GM12801 (cell line): ENCODE data around the gene FGGY.

Experiments
- CTCF ChIP-seq: IDR thresholded peaks from one replicate; pipeline ENCODE4 v1.5.1; 2011; ENCODE audit warnings: control low read depth; ENCODE audit not compliant: insufficient read length; ENCODE audit errors: extremely low read depth

The FGGY gene

GRCh38 chr1:59442492-59442891 is 145.6 kb downstream of the FGGY start:
- no peak for TF ChIP-seq CTCF

DNA sequence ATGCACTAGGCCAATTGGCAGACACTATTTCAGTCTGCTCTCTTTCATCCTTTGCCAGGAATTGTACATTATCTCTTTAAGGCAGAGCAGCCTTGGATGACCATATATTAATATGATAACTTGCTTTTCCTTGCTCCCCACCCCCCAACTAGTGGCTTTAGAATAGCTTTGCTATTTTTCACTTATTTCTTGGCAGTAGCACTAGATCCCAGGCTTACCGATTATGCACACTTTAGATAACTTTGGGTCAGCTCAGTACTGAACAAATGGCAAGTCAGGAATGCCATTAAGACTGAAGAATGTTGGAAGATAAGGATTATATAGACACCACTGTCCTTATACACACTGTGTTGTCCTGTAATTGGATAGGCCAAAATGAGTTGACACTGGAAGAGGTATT is 146.4 kb downstream of the FGGY start:
- TF ChIP-seq CTCF, result no peak

GRCh38 chr1:59444520-59444919 is 147.6 kb downstream of the FGGY start:
- TF ChIP-seq CTCF, result no peak

GRCh38 chr1:59445040-59445439 is 148.1 kb downstream of the FGGY start:
- no peak for TF ChIP-seq CTCF

DNA sequence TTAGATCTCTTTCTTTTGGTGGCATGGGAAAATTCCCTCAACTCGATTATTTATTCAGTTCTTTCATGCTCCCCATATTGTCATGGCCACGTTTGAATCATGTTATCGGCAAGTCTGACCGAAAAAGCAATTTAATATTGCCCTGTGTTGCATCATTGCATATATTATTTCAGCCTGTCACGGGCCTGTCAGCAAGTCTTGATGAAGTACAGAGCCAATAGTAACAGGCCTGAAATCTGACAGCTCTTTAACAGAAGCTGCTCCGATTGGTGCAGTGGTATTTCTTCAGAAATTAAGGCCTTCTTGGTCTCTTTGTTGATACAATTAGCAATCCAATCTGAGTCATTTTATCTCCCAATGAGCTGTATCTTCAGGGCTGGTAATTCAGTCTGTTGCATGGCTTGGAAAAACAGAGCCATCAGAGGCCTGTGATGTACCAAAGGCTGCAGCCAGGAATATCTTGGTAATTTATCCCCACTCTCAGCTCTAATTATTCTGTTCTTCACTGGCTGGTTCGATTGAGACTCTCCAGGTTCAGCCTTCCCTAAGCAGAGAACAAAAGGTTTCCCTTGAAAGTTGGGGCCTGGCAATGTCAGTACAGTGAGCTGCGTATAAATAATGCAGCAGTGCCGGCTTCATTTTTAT is 149.5 kb downstream of the FGGY start:
- no peak for TF ChIP-seq CTCF

DNA sequence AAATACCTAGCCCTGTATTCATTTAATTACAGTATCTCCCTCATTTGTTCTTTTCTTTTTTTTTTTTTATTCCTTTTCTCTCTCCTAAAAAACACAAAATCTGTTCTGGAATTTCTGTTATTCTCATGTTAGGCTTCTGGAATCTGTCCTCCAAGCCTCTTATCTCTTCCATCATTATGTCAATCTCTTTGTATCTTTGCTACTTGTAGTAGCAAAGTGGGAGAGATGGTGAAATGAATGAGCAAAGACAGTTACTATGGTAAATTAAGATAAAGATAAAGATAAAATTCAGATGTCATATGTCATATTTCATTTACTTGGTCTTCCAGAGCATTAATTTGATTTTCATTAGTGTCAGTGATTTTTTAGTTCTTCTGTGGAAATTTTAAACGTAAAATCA is 155.1 kb downstream of the FGGY start:
- no peak for TF ChIP-seq CTCF

DNA sequence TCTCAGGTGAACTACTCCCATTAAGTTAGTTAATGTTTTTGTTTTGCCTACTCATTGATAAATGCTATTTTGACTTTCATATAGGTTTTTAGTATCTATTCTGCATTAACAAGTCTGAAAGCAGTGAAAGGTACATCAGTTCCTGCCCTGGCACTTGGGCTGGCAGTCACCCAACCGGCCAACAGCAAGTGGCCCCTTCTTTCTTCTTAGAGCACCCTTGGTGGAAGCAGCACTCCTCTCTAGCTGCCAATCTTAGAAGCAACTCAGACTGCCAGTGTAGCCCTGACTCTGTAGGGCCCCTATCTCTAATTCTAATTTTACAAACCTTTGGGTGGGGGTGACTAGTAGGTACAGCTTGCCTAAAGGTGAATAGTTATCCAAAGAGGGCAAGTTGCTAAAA is 155.7 kb downstream of the FGGY start:
- TF ChIP-seq CTCF, result no peak
